ENCODE data around the gene ZNF836. TPM values are rescaled to one million over a fixed set of nuclear protein-coding genes. Genes with fewer than 3 reads are reported as not detected.

The ZNF836 gene
- total and polyA plus RNA-seq, 9 of the 15 experiments (the other 6 are each of a cell fraction or from before 2014, with no cell fraction given): 0.24 to 0.69 (median 0.64) TPM; not detected in 2

- 0 out of 2 replicates have a peak, but pooled peaks have one; percentile 49 for TF ChIP-seq ETS1 (conservative IDR thresholded peaks at IDR 0.05; ENCODE audit: control insufficient read depth, low read depth, low read length)
- TF ChIP-seq ZNF354B (CRISPR knock-in tag; IDR thresholded peaks at IDR 0.05): no peak
- TF ChIP-seq ZBTB33 (CRISPR knock-in tag; IDR thresholded peaks at IDR 0.05): no peak
- TF ChIP-seq CREM (IDR thresholded peaks at IDR 0.05; ENCODE audit: low read depth): peak; percentile 55; the same call in 1 of the 2 replicates
- TF ChIP-seq BCL6 (CRISPR knock-in tag; IDR thresholded peaks at IDR 0.05): no peak
- TF ChIP-seq SLC30A9 (CRISPR knock-in tag; IDR thresholded peaks at IDR 0.05): no peak
- TF ChIP-seq MYC (IDR thresholded peaks at IDR 0.05; ENCODE audit: low read depth, low read length): peak; percentile 83; the same call in 1 of the 2 replicates
- TF ChIP-seq MYC (CRISPR knock-in tag; IDR thresholded peaks at IDR 0.05; ENCODE audit: borderline replicate concordance, low read depth): peak; percentile 80; the same call in 1 of the 2 replicates
- peak; percentile 28; the same call in 1 of the 2 replicates for TF ChIP-seq EGR1 (conservative IDR thresholded peaks at IDR 0.05)
- TF ChIP-seq RBM34 (IDR thresholded peaks at IDR 0.05; ENCODE audit: borderline replicate concordance, insufficient read depth, low read length): no peak
- TF ChIP-seq PCBP2 (IDR thresholded peaks at IDR 0.05; ENCODE audit: low read depth, low read length, poor library complexity, severe bottlenecking): no peak
- TF ChIP-seq TCF7L2 (IDR thresholded peaks at IDR 0.05; ENCODE audit: low read depth, low read length): no peak
- TF ChIP-seq SMC3 (conservative IDR thresholded peaks at IDR 0.05; ENCODE audit: insufficient read depth, low read depth, low read length): no peak
- TF ChIP-seq SMARCA5 (IDR thresholded peaks at IDR 0.05): no peak
- TF ChIP-seq PTTG1 (tag; IDR thresholded peaks at IDR 0.05; ENCODE audit: low read depth): no peak
- TF ChIP-seq SP1 (CRISPR knock-in tag; IDR thresholded peaks at IDR 0.05): peak; percentile 88
- no peak for TF ChIP-seq RAD21 (CRISPR knock-in tag; conservative IDR thresholded peaks at IDR 0.05 in 1 of 2, IDR thresholded peaks at IDR 0.05 in 1 of 2)
- peak in 1 of 2 experiments; percentile 55; a peak in 2 of 4 replicates for TF ChIP-seq SRF (CRISPR knock-in tag; IDR thresholded peaks at IDR 0.05)
- TF ChIP-seq IRF2 (CRISPR knock-in tag; IDR thresholded peaks at IDR 0.05): no peak
- TF ChIP-seq SAP30 (IDR thresholded peaks at IDR 0.05; ENCODE audit: borderline replicate concordance, insufficient read depth, low read depth, low read length, poor library complexity, severe bottlenecking): no peak
- no peak for TF ChIP-seq DEAF1 (CRISPR knock-in tag; IDR thresholded peaks at IDR 0.05)
- no peak for TF ChIP-seq TSC22D4 (tag; IDR thresholded peaks at IDR 0.05)
- no peak for TF ChIP-seq CBX8 (IDR thresholded peaks at IDR 0.05; ENCODE audit: borderline replicate concordance, extremely low read depth, low read depth, low read length, poor library complexity, severe bottlenecking)
Measured at GRCh38 chr19:52189735-52190486, 18.5 kb upstream of the ZNF836 start, which contains the start of gene PPP2R1A (continued).

Measured in K562 (cell line).